Trophoblast cell (in vitro differentiated cells and primary cell): ENCODE results near the gene NKX2-2.
A peak's percentile ranks its signal among the peaks of the same experiment; 100 is the strongest.

Experiments used
- DNase-seq, 2 donors: peaks; one replicate each; pipeline ENCODE4 v3.0.0-alpha.2; 2016
- H2AFZ ChIP-seq: 2 replicates; pipeline ENCODE4 v1.6.1; 2013; ENCODE audit warnings: low read length, moderate library complexity, mild to moderate bottlenecking; ENCODE audit not compliant: insufficient read depth, poor library complexity
- H2AK5ac ChIP-seq: 2 replicates; pipeline ENCODE4 v1.6.1; 2013; ENCODE audit warnings: mild to moderate bottlenecking, low read length
- H2BK120ac ChIP-seq: 2 replicates; pipeline ENCODE4 v1.6.1; 2013; ENCODE audit warnings: low read length, mild to moderate bottlenecking, moderate library complexity; ENCODE audit not compliant: insufficient read depth, poor library complexity
- H2BK12ac ChIP-seq: 2 replicates; pipeline ENCODE4 v1.6.1; 2013; ENCODE audit warnings: mild to moderate bottlenecking, low read length, moderate library complexity
- H2BK5ac ChIP-seq: 2 replicates; pipeline ENCODE4 v1.6.1; 2013; ENCODE audit warnings: low read length, low read depth, moderate library complexity, mild to moderate bottlenecking; ENCODE audit not compliant: poor library complexity
- H3K14ac ChIP-seq: 2 replicates; pipeline ENCODE4 v1.6.1; 2013; ENCODE audit warnings: mild to moderate bottlenecking, low read length
- H3K18ac ChIP-seq: 2 replicates; pipeline ENCODE4 v1.6.1; 2013; ENCODE audit warnings: mild to moderate bottlenecking, low read length
- H3K23ac ChIP-seq: 2 replicates; pipeline ENCODE4 v1.6.1; 2013; ENCODE audit warnings: low read length
- H3K27ac ChIP-seq: 2 replicates; pipeline ENCODE4 v1.5.1; 2013; ENCODE audit warnings: low read depth, mild to moderate bottlenecking, inconsistent platforms, low read length, moderate library complexity
- H3K27me3 ChIP-seq: 2 replicates; pipeline ENCODE4 v1.6.1; 2013; ENCODE audit warnings: inconsistent platforms, mild to moderate bottlenecking, low read length, moderate library complexity; ENCODE audit not compliant: insufficient read depth
- H3K36me3 ChIP-seq, 2 experiments: 1 replicate in 1 of 2; 2 replicates in 1 of 2; pipeline ENCODE4 v1.6.1; 2013; ENCODE audit warnings: low read length in 2 of 2, mild to moderate bottlenecking in 2 of 2, moderate library complexity in 1 of 2; ENCODE audit not compliant: insufficient read depth in 2 of 2, control insufficient read depth in 1 of 2
- H3K4ac ChIP-seq: 2 replicates; pipeline ENCODE4 v1.6.1; 2013; ENCODE audit warnings: low read depth, mild to moderate bottlenecking, low read length, moderate library complexity
- H3K4me1 ChIP-seq, 2 experiments: 1 replicate in 1 of 2; 2 replicates in 1 of 2; pipeline ENCODE4 v1.6.1; 2013; ENCODE audit warnings: low read length in 2 of 2, mild to moderate bottlenecking in 2 of 2, moderate library complexity in 1 of 2; ENCODE audit not compliant: insufficient read depth in 2 of 2, control insufficient read depth in 1 of 2
- H3K4me2 ChIP-seq: 2 replicates; pipeline ENCODE4 v1.6.1; 2013; ENCODE audit warnings: inconsistent platforms, mild to moderate bottlenecking, low read length, moderate library complexity
- H3K4me3 ChIP-seq: 2 replicates; pipeline ENCODE4 v1.5.1; 2013; ENCODE audit warnings: mild to moderate bottlenecking, low read depth, low read length, inconsistent platforms
- H3K79me1 ChIP-seq: one replicate; pipeline ENCODE4 v1.6.1; 2013; ENCODE audit warnings: low read length
- H3K79me2 ChIP-seq: 2 replicates; pipeline ENCODE4 v1.6.1; 2013; ENCODE audit warnings: low read length, mild to moderate bottlenecking; ENCODE audit not compliant: control insufficient read depth, insufficient read depth, poor library complexity
- H3K9ac ChIP-seq: 2 replicates; pipeline ENCODE4 v1.6.1; 2013; ENCODE audit warnings: mild to moderate bottlenecking, low read length
- H3K9me3 ChIP-seq: 2 replicates; pipeline ENCODE4 v1.6.1; 2013; ENCODE audit warnings: low read depth, mild to moderate bottlenecking, control low read depth, inconsistent platforms, low read length; ENCODE audit not compliant: insufficient read depth
- H4K12ac ChIP-seq: 2 replicates; pipeline ENCODE4 v1.6.1; 2013; ENCODE audit warnings: low read depth, mild to moderate bottlenecking, low read length, moderate library complexity
- H4K8ac ChIP-seq: 2 replicates; pipeline ENCODE4 v1.6.1; 2013; ENCODE audit warnings: low read depth, mild to moderate bottlenecking, low read length, moderate library complexity
- H4K91ac ChIP-seq: one replicate; pipeline ENCODE4 v1.6.1; 2013; ENCODE audit warnings: low read depth, mild to moderate bottlenecking, low read length, moderate library complexity
- WGBS: extraction: QIAGEN DNeasy Blood & Tissue Kit; methylation state at CpG from one replicate; pipeline ENCODE4 v1.1.7; 2013; ENCODE audit warnings: missing lambda C conversion rate; ENCODE audit not compliant: insufficient read length, insufficient coverage; ENCODE audit errors: extremely low coverage; 5-methylcytosine and 5-hydroxymethylcytosine counted together

Gene NKX2-2

DNA sequence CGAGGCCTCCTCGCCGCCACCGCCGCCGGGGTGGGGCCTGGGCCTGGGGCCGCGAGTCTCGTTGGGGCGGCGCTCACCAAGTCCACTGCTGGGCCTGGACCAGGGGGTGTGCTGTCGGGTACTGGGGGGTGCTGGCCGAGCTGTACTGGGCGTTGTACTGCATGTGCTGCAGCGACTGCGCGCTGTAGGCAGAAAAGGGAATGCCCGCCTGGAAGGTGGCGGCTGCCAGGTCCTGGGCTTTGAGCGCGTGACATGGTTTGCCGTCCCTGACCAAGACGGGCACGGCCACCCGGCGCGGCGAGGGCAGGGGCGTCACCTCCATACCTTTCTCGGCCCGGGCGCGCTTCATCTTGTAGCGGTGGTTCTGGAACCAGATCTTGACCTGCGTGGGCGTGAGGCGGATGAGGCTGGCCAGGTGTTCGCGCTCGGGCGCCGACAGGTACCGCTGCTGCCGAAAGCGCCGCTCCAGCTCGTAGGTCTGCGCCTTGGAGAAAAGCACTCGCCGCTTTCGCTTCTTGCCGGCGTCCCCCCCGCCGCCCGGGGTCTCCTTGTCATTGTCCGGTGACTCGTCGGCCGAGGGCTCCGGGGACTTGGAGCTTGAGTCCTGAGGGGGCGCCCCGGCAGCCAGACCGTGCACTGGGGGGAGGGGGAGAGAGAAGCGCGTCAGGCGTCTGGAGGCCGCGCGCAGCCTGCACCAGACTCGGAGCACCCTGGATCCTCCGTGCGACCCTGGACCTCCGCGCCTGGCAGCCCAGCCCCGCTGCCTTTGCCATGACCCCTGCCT lies 1.8 kb downstream of the NKX2-2 start:
- Histone ChIP-seq H3K79me1 (no peaks in the 10 kb centered on the region), H2BK5ac (no peak overlapping the region), H2AK5ac (no peak overlapping the region), H3K4ac (no peak overlapping the region), H3K4me1 (peaks cover 7% of the 10 kb centered on the region in 2 experiments), H4K8ac (no peak overlapping the region), H3K23ac (no peak overlapping the region), H3K4me2 (peak overlapping the region; percentile 35), H3K36me3 (no peaks in the 10 kb centered on the region), H3K9me3 (peaks cover 5% of the 10 kb centered on the region), H2BK12ac (no peak overlapping the region), H3K27ac (no peak overlapping the region), H3K27me3 (peaks cover 95% of the 10 kb centered on the region), H3K14ac (no peak overlapping the region), H3K79me2 (no peaks in the 10 kb centered on the region), H3K4me3 (no peak overlapping the region), H4K91ac (no peak overlapping the region), H2AFZ (no peak overlapping the region), H3K9ac (no peak overlapping the region), H4K12ac (no peak overlapping the region), H2BK120ac (no peak overlapping the region), H3K18ac (no peak overlapping the region)
- DNase-seq, result no peak
- no CpG with 5 or more reads among the region's 76 CpGs for WGBS

DNA sequence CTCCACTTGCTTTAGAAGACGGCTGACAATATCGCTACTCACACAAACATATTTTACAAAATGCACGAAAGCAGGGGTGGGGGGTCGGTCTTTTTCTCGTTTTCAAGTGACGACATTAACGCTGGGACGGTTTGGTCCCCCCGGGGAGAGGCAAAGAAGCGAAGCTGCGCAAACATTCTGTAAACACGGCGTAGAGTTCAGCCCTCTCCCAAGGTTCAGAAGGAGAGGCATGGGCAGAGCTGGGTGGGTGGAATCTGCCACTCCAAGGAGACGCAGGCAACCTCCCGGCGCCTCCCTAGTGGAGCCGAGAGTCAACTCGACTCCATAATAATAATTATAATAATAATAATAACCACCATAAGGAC lies 2.4 kb downstream of the NKX2-2 start:
- H4K8ac ChIP-seq, result no peak overlapping the region
- no peak overlapping the region for H3K18ac ChIP-seq
- no peaks in the 10 kb centered on the region for H3K36me3 ChIP-seq
- H3K27me3 ChIP-seq, result peaks cover 95% of the 10 kb centered on the region
- H2BK120ac ChIP-seq, result no peak overlapping the region
- H3K9ac ChIP-seq, result no peak overlapping the region
- no peak overlapping the region for H3K4me3 ChIP-seq
- WGBS, result no CpG with 5 or more reads among the region's 18 CpGs
- H2BK5ac ChIP-seq, result no peak overlapping the region
- no peaks in the 10 kb centered on the region for H3K79me1 ChIP-seq
- no peak overlapping the region for H2BK12ac ChIP-seq
- H3K9me3 ChIP-seq, result peaks cover 5% of the 10 kb centered on the region
- H4K91ac ChIP-seq, result no peak overlapping the region
- H3K23ac ChIP-seq, result no peak overlapping the region
- H3K4ac ChIP-seq, result no peak overlapping the region
- H3K4me1 ChIP-seq, result peaks cover 7% of the 10 kb centered on the region in 2 experiments
- H3K27ac ChIP-seq, result no peak overlapping the region
- no peak for DNase-seq
- no peaks in the 10 kb centered on the region for H3K79me2 ChIP-seq
- no peak overlapping the region for H3K14ac ChIP-seq
- no peak overlapping the region for H2AK5ac ChIP-seq
- no peak overlapping the region for H2AFZ ChIP-seq
- no peak overlapping the region for H3K4me2 ChIP-seq
- H4K12ac ChIP-seq, result no peak overlapping the region

DNA sequence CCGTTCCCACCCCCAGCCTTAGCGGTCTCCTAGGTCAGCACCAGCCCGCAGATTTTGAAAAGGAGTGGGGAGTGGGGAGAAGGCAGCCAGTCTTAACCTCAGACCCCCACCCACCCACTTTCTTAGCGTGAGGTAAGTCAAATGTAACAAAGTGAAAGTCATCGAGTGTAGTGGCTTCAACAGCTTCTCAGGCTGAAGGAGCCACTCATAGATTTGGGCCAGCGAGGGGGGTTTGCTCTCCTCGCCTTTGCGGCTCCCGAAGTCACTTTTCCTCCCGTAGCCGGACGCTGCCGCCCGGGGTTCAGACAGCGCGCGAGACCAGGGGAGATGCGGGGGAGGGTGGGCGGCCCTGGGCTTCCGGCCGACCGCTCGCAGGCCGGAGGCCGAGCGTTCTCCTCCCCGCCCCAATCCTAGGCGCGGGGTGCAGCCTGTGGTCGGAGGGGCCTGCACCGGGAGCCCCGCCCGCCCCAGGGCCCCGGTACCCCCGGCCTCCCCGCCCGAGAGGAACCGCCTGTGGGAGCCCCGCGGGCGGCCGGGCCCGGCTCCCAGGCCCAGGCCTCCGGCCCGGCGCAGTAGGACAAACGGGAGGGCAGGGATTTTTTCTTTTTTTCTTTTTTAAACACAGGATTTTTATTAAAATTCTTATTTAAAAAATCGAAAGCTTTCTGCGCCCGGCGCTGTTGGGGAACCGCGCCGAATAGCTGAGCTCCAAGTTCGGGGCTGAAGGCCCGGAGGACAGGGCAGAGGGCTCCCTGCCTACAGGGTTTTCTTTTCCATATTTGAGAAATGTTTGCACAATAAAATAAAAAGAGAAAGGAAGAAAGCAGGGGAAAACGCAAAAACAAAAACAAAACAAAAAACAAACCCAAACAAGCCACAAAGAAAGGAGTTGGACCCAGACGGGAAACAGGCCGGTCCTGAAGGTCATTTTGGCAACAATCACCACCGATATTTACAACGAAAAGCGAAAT lies 3.2 kb downstream of the NKX2-2 start:
- Histone ChIP-seq H2BK120ac (no peak overlapping the region), H4K8ac (no peak overlapping the region), H3K79me2 (no peaks in the 10 kb centered on the region), H4K12ac (no peak overlapping the region), H3K23ac (no peak overlapping the region), H3K4ac (no peak overlapping the region), H3K36me3 (no peaks in the 10 kb centered on the region), H3K4me1 (peaks cover 10% of the 10 kb centered on the region in 2 experiments), H3K9me3 (peaks cover 5% of the 10 kb centered on the region), H3K18ac (no peak overlapping the region), H2AFZ (no peak overlapping the region), H2AK5ac (no peak overlapping the region), H2BK5ac (no peak overlapping the region), H3K14ac (no peak overlapping the region), H3K4me3 (no peak overlapping the region), H3K27me3 (peaks cover 94% of the 10 kb centered on the region), H4K91ac (no peak overlapping the region), H3K9ac (no peak overlapping the region), H2BK12ac (no peak overlapping the region), H3K4me2 (peak overlapping the region; percentile 18), H3K27ac (no peak overlapping the region), H3K79me1 (no peaks in the 10 kb centered on the region)
- WGBS, result no CpG with 5 or more reads among the region's 62 CpGs
- DNase-seq, result no peak

DNA sequence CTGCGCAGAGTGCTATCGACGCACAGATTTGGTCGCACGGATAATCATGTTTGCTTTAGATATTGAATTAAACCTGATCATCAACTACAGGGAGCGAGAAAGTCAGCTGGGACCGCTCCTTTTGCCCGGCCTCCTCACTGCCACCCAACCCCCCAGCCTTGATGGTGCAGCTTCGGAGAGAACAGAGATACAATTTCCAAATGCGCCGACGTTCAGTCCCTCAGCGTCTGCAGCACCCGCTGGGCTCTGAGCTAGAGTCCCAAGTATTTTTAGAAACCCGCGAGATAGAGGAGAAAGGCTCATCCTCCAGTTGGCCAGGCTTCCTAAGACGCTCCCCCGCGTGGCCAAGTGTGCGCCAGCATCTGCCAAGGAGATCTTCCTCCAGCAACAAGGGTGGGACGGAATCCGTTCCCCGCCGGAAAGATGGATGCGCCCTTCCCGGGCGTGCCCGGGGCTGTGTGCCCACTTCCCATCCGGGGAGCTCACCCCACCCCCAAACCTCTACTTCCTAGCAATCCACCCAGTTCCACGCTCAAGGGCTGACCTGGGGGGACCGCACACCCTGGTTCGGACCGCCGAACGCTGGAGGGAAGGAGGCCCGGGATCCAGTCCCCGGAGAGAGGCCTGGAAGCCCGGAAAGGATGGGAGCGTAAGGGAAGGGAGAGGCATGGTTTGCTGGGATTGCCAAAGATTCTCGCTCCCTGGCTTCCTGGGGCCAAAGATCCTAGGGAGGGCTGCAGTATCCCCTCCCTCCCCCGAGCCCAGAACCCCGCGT lies 4.1 kb downstream of the NKX2-2 start:
- H2AK5ac ChIP-seq, result no peak overlapping the region
- peak overlapping the region; percentile 18 for H3K4me2 ChIP-seq
- H2BK12ac ChIP-seq, result no peak overlapping the region
- H3K4me1 ChIP-seq, result peaks cover 14% of the 10 kb centered on the region in 2 experiments
- H2BK5ac ChIP-seq, result no peak overlapping the region
- no peak overlapping the region for H4K91ac ChIP-seq
- no peak overlapping the region for H2AFZ ChIP-seq
- no peak overlapping the region for H3K9ac ChIP-seq
- no peak overlapping the region for H3K4me3 ChIP-seq
- no peak overlapping the region for H2BK120ac ChIP-seq
- no peak overlapping the region for H4K8ac ChIP-seq
- no peak overlapping the region for H4K12ac ChIP-seq
- H3K14ac ChIP-seq, result no peak overlapping the region
- H3K18ac ChIP-seq, result no peak overlapping the region
- no peak for DNase-seq
- no peak overlapping the region for H3K4ac ChIP-seq
- H3K23ac ChIP-seq, result no peak overlapping the region
- H3K27me3 ChIP-seq, result peaks cover 88% of the 10 kb centered on the region
- H3K79me2 ChIP-seq, result no peaks in the 10 kb centered on the region
- no CpG with 5 or more reads among the region's 43 CpGs for WGBS
- H3K79me1 ChIP-seq, result no peaks in the 10 kb centered on the region
- peaks cover 5% of the 10 kb centered on the region for H3K9me3 ChIP-seq
- no peaks in the 10 kb centered on the region for H3K36me3 ChIP-seq
- no peak overlapping the region for H3K27ac ChIP-seq
